ENCODE results near the gene OR6M1.

OR6M1 gene

DNA sequence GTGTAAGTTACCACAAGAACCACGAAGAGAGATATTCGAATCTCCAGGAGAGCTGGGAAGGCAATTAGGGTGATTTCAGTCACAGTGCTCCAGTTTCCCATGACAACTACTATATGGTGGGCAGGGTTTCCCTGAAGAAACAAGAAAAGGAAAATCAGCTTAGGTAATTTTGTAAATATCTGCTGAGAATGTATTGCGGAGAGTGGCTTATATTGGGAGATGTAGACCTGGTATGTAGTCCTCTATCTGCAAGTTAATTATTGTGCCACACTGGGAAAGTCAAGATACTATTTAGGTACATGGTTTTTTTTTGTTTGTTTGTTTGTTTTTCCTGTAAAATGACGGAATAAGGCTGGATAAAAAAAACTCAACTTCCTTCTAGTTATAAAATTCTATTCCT, at the start of gene OR6M1:
Gene OR6M1 (minus strand): TSS at position 101 of the 400 bp plus-strand sequence. CDS start 0 bp downstream, at position 101.
- Histone ChIP-seq H3K4me3 (ENCODE audit: low read length) (no peak within 1 kb of the TSS), H3K9me3 (ENCODE audit: low read length) (no peaks in the 10 kb centered on the region), H3K4me1 (ENCODE audit: insufficient read depth, low read length) (no peaks in the 10 kb centered on the region), H3K27me3 (ENCODE audit: insufficient read depth, low read length) (no peaks in the 10 kb centered on the region), H3K36me3 (ENCODE audit: insufficient read depth, low read length) (no peaks in the 10 kb centered on the region), H2AFZ (ENCODE audit: low read depth, low read length) (no peak within 1 kb of the TSS)

- Histone ChIP-seq H3K36me3 (ENCODE audit: insufficient read depth, low read length) (no peaks in the 10 kb centered on the region), H2AFZ (ENCODE audit: low read depth, low read length) (no peak overlapping the region), H3K9me3 (ENCODE audit: low read length) (no peaks in the 10 kb centered on the region), H3K4me3 (ENCODE audit: low read length) (no peak overlapping the region), H3K4me1 (ENCODE audit: insufficient read depth, low read length) (no peaks in the 10 kb centered on the region), H3K27me3 (ENCODE audit: insufficient read depth, low read length) (no peaks in the 10 kb centered on the region)
Measured at GRCh38 chr11:123853038-123853437, 46.9 kb upstream of the OR6M1 start.

DNA sequence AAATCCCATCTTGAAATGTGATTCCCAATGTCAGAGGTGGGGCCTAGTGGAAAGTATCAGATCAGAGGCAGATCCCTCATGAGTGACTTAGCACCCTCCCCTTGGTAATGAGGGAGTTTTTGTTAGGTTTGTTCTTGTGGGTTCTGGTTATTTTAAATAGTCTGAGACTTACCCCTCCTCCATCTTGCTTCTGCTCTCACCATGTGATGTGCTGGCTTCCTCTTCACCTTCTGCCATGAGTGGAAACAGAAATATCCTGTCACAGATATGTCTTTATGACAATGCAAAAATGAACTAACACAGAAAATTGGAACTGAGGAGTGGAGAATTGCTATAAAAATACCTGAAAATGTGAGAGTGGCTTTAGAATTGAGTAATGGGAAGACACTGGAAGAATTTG, 46.2 kb upstream of the OR6M1 start:
- Histone ChIP-seq H3K27me3 (ENCODE audit: insufficient read depth, low read length) (no peaks in the 10 kb centered on the region), H3K4me3 (ENCODE audit: low read length) (no peak overlapping the region), H3K4me1 (ENCODE audit: insufficient read depth, low read length) (no peaks in the 10 kb centered on the region), H3K9me3 (ENCODE audit: low read length) (no peaks in the 10 kb centered on the region), H2AFZ (ENCODE audit: low read depth, low read length) (no peak overlapping the region), H3K36me3 (ENCODE audit: insufficient read depth, low read length) (no peaks in the 10 kb centered on the region)

GRCh38 chr11:123851110-123851509, 45.0 kb upstream of the OR6M1 start:
- no peaks in the 10 kb centered on the region for H3K9me3 ChIP-seq (ENCODE audit: low read length)
- no peak overlapping the region for H2AFZ ChIP-seq (ENCODE audit: low read depth, low read length)
- no peak overlapping the region for H3K4me3 ChIP-seq (ENCODE audit: low read length)
- H3K4me1 ChIP-seq (ENCODE audit: insufficient read depth, low read length): no peaks in the 10 kb centered on the region
- no peaks in the 10 kb centered on the region for H3K27me3 ChIP-seq (ENCODE audit: insufficient read depth, low read length)
- no peaks in the 10 kb centered on the region for H3K36me3 ChIP-seq (ENCODE audit: insufficient read depth, low read length)

- H3K4me3 ChIP-seq (ENCODE audit: low read length): no peak overlapping the region
- no peaks in the 10 kb centered on the region for H3K27me3 ChIP-seq (ENCODE audit: insufficient read depth, low read length)
- no peaks in the 10 kb centered on the region for H3K4me1 ChIP-seq (ENCODE audit: insufficient read depth, low read length)
- no peaks in the 10 kb centered on the region for H3K9me3 ChIP-seq (ENCODE audit: low read length)
- no peaks in the 10 kb centered on the region for H3K36me3 ChIP-seq (ENCODE audit: insufficient read depth, low read length)
- no peak overlapping the region for H2AFZ ChIP-seq (ENCODE audit: low read depth, low read length)
Measured at GRCh38 chr11:123841174-123841573, 35.0 kb upstream of the OR6M1 start.

- Histone ChIP-seq H3K4me1 (ENCODE audit: insufficient read depth, low read length) (no peaks in the 10 kb centered on the region), H3K9me3 (ENCODE audit: low read length) (no peaks in the 10 kb centered on the region), H3K36me3 (ENCODE audit: insufficient read depth, low read length) (no peaks in the 10 kb centered on the region), H3K4me3 (ENCODE audit: low read length) (no peak overlapping the region), H3K27me3 (ENCODE audit: insufficient read depth, low read length) (no peaks in the 10 kb centered on the region), H2AFZ (ENCODE audit: low read depth, low read length) (no peak overlapping the region)
Measured at GRCh38 chr11:123839131-123839530, 33.0 kb upstream of the OR6M1 start.

DNA sequence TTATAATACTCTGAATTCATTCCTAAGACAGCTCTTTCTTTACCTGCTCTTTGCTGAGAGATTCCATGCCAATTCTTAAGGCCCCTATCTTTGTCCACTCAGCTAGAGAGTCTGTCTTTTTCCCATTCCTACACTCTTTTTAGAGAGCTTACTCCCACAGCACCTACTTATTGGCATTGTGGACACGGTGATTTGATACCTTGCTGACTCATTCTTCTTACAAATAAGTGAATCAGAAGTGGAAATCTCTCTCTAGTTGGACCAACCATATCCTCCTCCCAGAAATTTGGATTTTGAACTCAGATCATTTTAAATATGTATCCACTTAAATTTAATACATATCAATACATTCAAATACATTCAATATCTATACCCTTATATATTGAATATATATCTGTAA, 32.5 kb upstream of the OR6M1 start:
- H3K27me3 ChIP-seq (ENCODE audit: insufficient read depth, low read length): no peaks in the 10 kb centered on the region

DNA sequence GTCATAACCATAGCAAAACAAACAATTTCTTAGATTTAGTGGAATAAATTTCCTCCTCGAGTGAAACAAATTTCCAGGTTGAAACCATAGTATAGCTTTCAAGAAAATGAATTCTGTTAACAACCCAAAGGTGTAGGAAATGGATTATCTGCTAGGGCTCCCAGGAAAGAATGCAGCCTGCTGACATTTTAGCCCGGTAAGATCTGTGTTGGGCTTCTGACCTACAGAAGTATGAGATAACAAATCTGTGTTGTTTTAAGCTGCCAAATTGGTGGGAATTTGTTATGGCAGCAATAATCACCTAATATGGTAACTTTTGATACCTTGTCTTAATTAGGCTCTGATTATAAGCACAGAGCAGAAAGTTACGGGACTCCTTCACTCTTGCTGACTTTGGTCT, 32.0 kb upstream of the OR6M1 start:
- no peak overlapping the region for H2AFZ ChIP-seq (ENCODE audit: low read depth, low read length)
- no peaks in the 10 kb centered on the region for H3K9me3 ChIP-seq (ENCODE audit: low read length)
- no peaks in the 10 kb centered on the region for H3K27me3 ChIP-seq (ENCODE audit: insufficient read depth, low read length)
- H3K4me1 ChIP-seq (ENCODE audit: insufficient read depth, low read length): no peaks in the 10 kb centered on the region
- no peaks in the 10 kb centered on the region for H3K36me3 ChIP-seq (ENCODE audit: insufficient read depth, low read length)
- no peak overlapping the region for H3K4me3 ChIP-seq (ENCODE audit: low read length)

More for the DNA sequence above, 32.5 kb upstream of the OR6M1 start:
- Histone ChIP-seq H3K4me1 (ENCODE audit: insufficient read depth, low read length) (no peaks in the 10 kb centered on the region), H3K9me3 (ENCODE audit: low read length) (no peaks in the 10 kb centered on the region), H3K4me3 (ENCODE audit: low read length) (no peak overlapping the region), H2AFZ (ENCODE audit: low read depth, low read length) (no peak overlapping the region), H3K36me3 (ENCODE audit: insufficient read depth, low read length) (no peaks in the 10 kb centered on the region)

GRCh38 chr11:123833095-123833494, 26.9 kb upstream of the OR6M1 start:
- no peaks in the 10 kb centered on the region for H3K9me3 ChIP-seq (ENCODE audit: low read length)
- H3K4me3 ChIP-seq (ENCODE audit: low read length): no peak overlapping the region
- no peak overlapping the region for H2AFZ ChIP-seq (ENCODE audit: low read depth, low read length)
- H3K27me3 ChIP-seq (ENCODE audit: insufficient read depth, low read length): no peaks in the 10 kb centered on the region
- H3K4me1 ChIP-seq (ENCODE audit: insufficient read depth, low read length): no peaks in the 10 kb centered on the region
- no peaks in the 10 kb centered on the region for H3K36me3 ChIP-seq (ENCODE audit: insufficient read depth, low read length)

DNA sequence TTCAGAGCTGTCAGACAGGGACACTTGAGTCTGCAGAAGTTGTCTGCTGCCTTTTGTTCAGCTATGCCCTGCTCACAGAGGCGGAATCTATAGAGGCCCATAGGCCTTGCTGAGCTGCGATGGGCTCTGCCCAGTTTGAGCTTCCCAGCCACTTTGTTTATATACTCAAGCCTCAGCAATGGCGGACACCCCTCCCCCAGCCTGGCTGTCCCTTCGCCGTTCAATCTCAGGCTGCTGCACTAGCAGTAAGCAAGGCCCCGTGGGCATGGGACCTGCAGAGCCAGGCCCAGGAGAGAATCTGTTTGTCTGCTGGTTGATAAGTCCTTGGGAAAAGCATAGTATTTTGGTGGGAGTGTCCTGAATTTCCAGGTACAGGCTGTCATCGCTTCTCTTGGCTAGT, 23.6 kb upstream of the OR6M1 start:
- no peak overlapping the region for H3K4me3 ChIP-seq (ENCODE audit: low read length)
- no peaks in the 10 kb centered on the region for H3K27me3 ChIP-seq (ENCODE audit: insufficient read depth, low read length)
- no peaks in the 10 kb centered on the region for H3K9me3 ChIP-seq (ENCODE audit: low read length)
- H2AFZ ChIP-seq (ENCODE audit: low read depth, low read length): no peak overlapping the region
- H3K4me1 ChIP-seq (ENCODE audit: insufficient read depth, low read length): no peaks in the 10 kb centered on the region
- H3K36me3 ChIP-seq (ENCODE audit: insufficient read depth, low read length): no peaks in the 10 kb centered on the region

- no peaks in the 10 kb centered on the region for H3K27me3 ChIP-seq (ENCODE audit: insufficient read depth, low read length)
- H2AFZ ChIP-seq (ENCODE audit: low read depth, low read length): no peak overlapping the region
- no peaks in the 10 kb centered on the region for H3K9me3 ChIP-seq (ENCODE audit: low read length)
- no peaks in the 10 kb centered on the region for H3K4me1 ChIP-seq (ENCODE audit: insufficient read depth, low read length)
- no peaks in the 10 kb centered on the region for H3K36me3 ChIP-seq (ENCODE audit: insufficient read depth, low read length)
- H3K4me3 ChIP-seq (ENCODE audit: low read length): no peak overlapping the region
Measured at GRCh38 chr11:123822599-123822998, 16.4 kb upstream of the OR6M1 start.

DNA sequence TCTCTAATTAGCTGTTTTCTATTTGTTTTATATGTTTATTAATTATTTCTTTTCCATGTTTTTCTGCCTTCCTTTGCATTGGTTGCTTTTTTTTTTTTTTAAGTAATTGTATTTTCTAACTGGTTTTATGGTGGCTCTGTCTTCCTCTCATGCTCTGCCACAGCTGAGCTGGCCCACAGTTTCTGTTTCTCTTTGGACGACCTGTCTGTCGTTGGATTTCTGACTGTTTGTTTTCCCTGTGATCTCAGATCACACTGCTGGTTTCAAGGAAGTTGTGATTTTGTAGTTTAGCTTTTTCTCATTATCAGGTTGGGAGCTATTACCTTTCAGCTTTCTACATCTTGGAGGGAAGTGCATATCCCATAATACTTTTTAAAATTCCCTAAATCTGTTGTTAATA, 15.9 kb upstream of the OR6M1 start:
- Histone ChIP-seq H3K27me3 (ENCODE audit: insufficient read depth, low read length) (no peaks in the 10 kb centered on the region), H3K36me3 (ENCODE audit: insufficient read depth, low read length) (no peaks in the 10 kb centered on the region), H3K4me1 (ENCODE audit: insufficient read depth, low read length) (no peaks in the 10 kb centered on the region), H3K4me3 (ENCODE audit: low read length) (no peak overlapping the region), H3K9me3 (ENCODE audit: low read length) (no peaks in the 10 kb centered on the region), H2AFZ (ENCODE audit: low read depth, low read length) (no peak overlapping the region)

DNA sequence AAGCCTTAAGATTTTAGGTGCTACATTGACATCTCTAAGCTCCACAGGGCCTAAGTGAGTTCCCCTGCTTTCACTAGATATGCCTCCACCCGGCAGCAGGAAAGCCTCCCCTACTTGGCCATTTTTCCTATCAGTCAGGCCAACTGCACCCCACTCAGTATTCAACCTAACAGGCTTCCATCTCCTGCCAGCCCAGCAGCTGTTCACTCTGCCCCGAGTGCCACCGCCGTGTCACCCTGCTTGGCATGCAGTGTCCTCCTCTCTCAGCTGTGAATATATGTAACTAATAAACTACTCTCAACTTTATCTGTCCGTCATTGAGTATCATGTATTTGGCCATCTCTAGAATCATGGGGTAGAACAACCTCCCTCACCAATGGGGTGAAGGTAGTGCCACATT, 9.0 kb upstream of the OR6M1 start:
- H3K27me3 ChIP-seq (ENCODE audit: insufficient read depth, low read length): no peaks in the 10 kb centered on the region
- no peak overlapping the region for H3K4me3 ChIP-seq (ENCODE audit: low read length)
- no peaks in the 10 kb centered on the region for H3K4me1 ChIP-seq (ENCODE audit: insufficient read depth, low read length)
- H2AFZ ChIP-seq (ENCODE audit: low read depth, low read length): no peak overlapping the region
- H3K36me3 ChIP-seq (ENCODE audit: insufficient read depth, low read length): no peaks in the 10 kb centered on the region
- no peaks in the 10 kb centered on the region for H3K9me3 ChIP-seq (ENCODE audit: low read length)

GRCh38 chr11:123801765-123802164, 4.4 kb downstream of the OR6M1 start:
- no peaks in the 10 kb centered on the region for H3K4me1 ChIP-seq (ENCODE audit: insufficient read depth, low read length)
- no peak overlapping the region for H3K4me3 ChIP-seq (ENCODE audit: low read length)

More at GRCh38 chr11:123801765-123802164, 4.4 kb downstream of the OR6M1 start:
- Histone ChIP-seq H3K9me3 (ENCODE audit: low read length) (no peaks in the 10 kb centered on the region), H3K36me3 (ENCODE audit: insufficient read depth, low read length) (no peaks in the 10 kb centered on the region), H3K27me3 (ENCODE audit: insufficient read depth, low read length) (no peaks in the 10 kb centered on the region), H2AFZ (ENCODE audit: low read depth, low read length) (no peak overlapping the region)

All from neuron (in vitro differentiated cells).